K562 (cell line): Measurements from ENCODE around the gene ZG16B. TPM values are rescaled to one million over a fixed set of nuclear protein-coding genes. Genes with fewer than 3 reads are reported as not detected.

Source experiments
- ATAC-seq: fragments of 200-7000 bp; cut with Tn5 transposase; 3 replicates; pipeline ENCODE4 v1.9.1; 2020; ENCODE audit warnings: moderate library complexity
- BruUV-seq: library from RNA; stranded (reverse); fragments of 400-500 nt; replicated peaks from 2 replicates; lab custom pipeline; 2021; lab: Mats Ljungman, UMichigan
- CTCF ChIA-PET: fragments of 300-600 bp; formaldehyde crosslinking; extraction: SDS; loops from one replicate; lab custom pipeline; 2021; ENCODE audit warnings: low intra/inter-chr PET ratio; lab: Yijun Ruan, JAX
- POLR2A ChIA-PET: fragments of 300-600, 350-650 bp; sonication (Branson Sonifier 250); formaldehyde crosslinking; extraction: SDS; loops from one replicate; lab custom pipeline; 2021; ENCODE audit warnings: antibody characterized with exemption, inconsistent platforms; lab: Yijun Ruan, JAX
- DNase-seq, 4 experiments: peaks; one replicate each; pipeline versions ENCODE4 v3.0.0 to v3.0.0-alpha.2; 2011 to 2018; ENCODE audit warnings: low spot score in 3 of 4, mixed read lengths in 3 of 4; ENCODE audit errors: extremely low read depth in 1 of 4
- FAIRE-seq: peaks from 2 replicates; lab custom pipeline; 2011; peaks lifted over from hg19 to GRCh38; lab: Jason Lieb, UNC
- H2AFZ ChIP-seq: 2 replicates; pipeline ENCODE4 v1.6.0; 2011; ENCODE audit warnings: low read depth, low read length, control low read depth, inconsistent platforms
- H3K27ac ChIP-seq: fragments of 200-600 bp; 3 replicates; pipeline ENCODE4 v1.8.0; 2011; ENCODE audit warnings: low read depth, mild to moderate bottlenecking, control low read depth, inconsistent platforms, low read length, moderate library complexity, mixed read lengths; ENCODE audit errors: extremely low read depth
- H3K27me3 ChIP-seq, 2 experiments: fragments of 300-600 bp in 1 of 2; 2 replicates in 1 of 2; 3 replicates in 1 of 2; pipeline versions ENCODE4 v1.6.0 to v1.8.0; 2011; ENCODE audit warnings: inconsistent platforms in 2 of 2, low read length in 2 of 2, mild to moderate bottlenecking in 1 of 2, mixed read lengths in 1 of 2, moderate library complexity in 1 of 2; ENCODE audit not compliant: control insufficient read depth in 2 of 2, insufficient read depth in 2 of 2
- H3K36me3 ChIP-seq: fragments of 300-600 bp; 3 replicates; pipeline ENCODE4 v1.8.0; 2011; ENCODE audit warnings: mild to moderate bottlenecking, low read length, inconsistent platforms; ENCODE audit not compliant: control insufficient read depth, insufficient read depth
- H3K4me1 ChIP-seq, 2 experiments: fragments of 200-600 bp in 1 of 2; replicated peaks in 1 of 2; 2 replicates in 1 of 2; 3 replicates in 1 of 2; pipeline versions ENCODE4 v1.5.1 to v1.8.0; 2011; ENCODE audit warnings: inconsistent platforms in 2 of 2, low read length in 2 of 2, mild to moderate bottlenecking in 1 of 2, mixed read lengths in 1 of 2, moderate library complexity in 1 of 2; ENCODE audit not compliant: control insufficient read depth in 2 of 2, insufficient read depth in 2 of 2
- H3K4me2 ChIP-seq: 2 replicates; pipeline ENCODE4 v1.6.1; 2011; ENCODE audit warnings: low read length, control low read depth, inconsistent platforms, mixed read lengths; ENCODE audit not compliant: insufficient read depth
- H3K4me3 ChIP-seq: fragments of 200-600 bp; sonication (generic), shearing (Covaris generic); 2 replicates; pipeline ENCODE4 v1.5.1; 2016; ENCODE audit warnings: control low read depth, inconsistent platforms
- H3K79me2 ChIP-seq: fragments of 200-600 bp; 3 replicates; pipeline ENCODE4 v1.8.0; 2011; ENCODE audit warnings: low read length, inconsistent platforms; ENCODE audit not compliant: control insufficient read depth, insufficient read depth
- H3K9ac ChIP-seq, 2 experiments: 2 replicates each; pipeline versions ENCODE4 v1.6.0 to v1.6.1; 2011; ENCODE audit warnings: low read depth in 2 of 2, low read length in 2 of 2, control low read depth in 1 of 2, inconsistent platforms in 1 of 2, mild to moderate bottlenecking in 1 of 2, mixed read lengths in 1 of 2; ENCODE audit not compliant: insufficient read depth in 1 of 2
- H3K9me1 ChIP-seq: one replicate; pipeline ENCODE4 v1.6.0; 2011; ENCODE audit warnings: inconsistent platforms, mild to moderate bottlenecking, low read length, moderate library complexity; ENCODE audit not compliant: control insufficient read depth, insufficient read depth
- H3K9me3 ChIP-seq: replicated peaks from 2 replicates; pipeline ENCODE4 v1.5.1; 2011; ENCODE audit warnings: low read depth, low read length, inconsistent platforms; ENCODE audit not compliant: control insufficient read depth, insufficient read depth
- H4K20me1 ChIP-seq: replicated peaks from 2 replicates; pipeline ENCODE4 v1.6.1; 2011; ENCODE audit warnings: low read length, inconsistent platforms, mixed read lengths; ENCODE audit not compliant: control insufficient read depth, insufficient read depth
- ADNP ChIP-seq: fragments of 200-800 bp; sonication (Bioruptor generic); IDR thresholded peaks from 2 replicates; pipeline ENCODE4 v1.6.1; 2016; ENCODE audit warnings: missing genetic modification characterization, missing compliant biosample characterization
- BCOR ChIP-seq: fragments of 450-650 bp; IDR thresholded peaks from 2 replicates; pipeline ENCODE4 v1.6.1; 2016
- KDM1A ChIP-seq, 2 experiments: fragments of 450-650 bp; IDR thresholded peaks; 2 replicates each; pipeline ENCODE4 v1.6.1; 2016; ENCODE audit warnings: mild to moderate bottlenecking in 2 of 2
- MTA3 ChIP-seq: fragments of 450-650 bp; formaldehyde crosslinking; IDR thresholded peaks from 2 replicates; pipeline ENCODE4 v1.6.1; 2017; ENCODE audit warnings: mild to moderate bottlenecking, borderline replicate concordance
- NFIC ChIP-seq: fragments of 450-650 bp; IDR thresholded peaks from 2 replicates; pipeline ENCODE4 v1.6.1; 2017; ENCODE audit warnings: mild to moderate bottlenecking, inconsistent platforms
- POLR2G ChIP-seq: fragments of 200-400 bp; formaldehyde crosslinking; IDR thresholded peaks from 2 replicates; pipeline ENCODE4 v1.6.1; 2017; ENCODE audit warnings: low read depth, mild to moderate bottlenecking, antibody characterized with exemption, low read length, moderate library complexity
- RBM34 ChIP-seq: fragments of 200-400 bp; formaldehyde crosslinking; IDR thresholded peaks from 2 replicates; pipeline ENCODE4 v1.6.1; 2018; ENCODE audit warnings: low read length, borderline replicate concordance; ENCODE audit not compliant: insufficient read depth
- TCF15 ChIP-seq: fragments of 250-450 bp; sonication (Bioruptor Pico); IDR thresholded peaks from 2 replicates; pipeline ENCODE4 v1.8.0; 2022; ENCODE audit warnings: moderate library complexity, mild to moderate bottlenecking, inconsistent platforms
- ZNF436 ChIP-seq: fragments of 250-450, 450-650 bp; sonication (Bioruptor Pico); formaldehyde crosslinking; IDR thresholded peaks from 2 replicates; pipeline ENCODE4 v1.7.0; 2020; ENCODE audit warnings: mild to moderate bottlenecking
- WGBS: fragments of 100-300 bp; shearing (Covaris generic); methylation state at CpG from one replicate; pipeline ENCODE4 v1.1.6; 2016; ENCODE audit warnings: low coverage, mixed read lengths; ENCODE audit not compliant: insufficient coverage; ENCODE audit errors: missing lambda C conversion rate; 5-methylcytosine and 5-hydroxymethylcytosine counted together
- in situ Hi-C: fragments of 300-500 bp; cut with MboI; formaldehyde crosslinking; loops from 4 replicates; pipeline ENCODE4 v1.15.0; 2018; ENCODE audit warnings: inconsistent platforms, mixed read lengths
- intact Hi-C: fragments of 100-400 bp; cut with micrococcal nuclease; formaldehyde crosslinking; loops from 2 replicates; pipeline ENCODE4 v1.14.2; 2022
- polyA plus RNA-seq, 8 experiments: library from polyadenylated mRNA; depleted of rRNA in 4 of 8; stranded (reverse) in 5 of 8; unstranded in 3 of 8; fragments of >200 nt; fragmentation: Nextera tagmentation in 2 of 8; fragmentation: Illumina TruSeq in 1 of 8; extraction: Ambion mirVana in 2 of 8; extraction: Trizol in 1 of 8; gene quantifications; 2 replicates each; pipeline versions ENCODE4 v1.2.1 to v1.2.3, GENCODE V29; 2011 to 2014; ENCODE audit warnings: inconsistent platforms in 1 of 8, missing spikeins in 1 of 8
- total RNA-seq, 7 experiments: library from RNA; depleted of rRNA in 6 of 7; stranded (reverse); fragments of >200 nt in 6 of 7; fragmentation: Illumina TruSeq in 2 of 7; extraction: Trizol in 2 of 7; gene quantifications; 2 replicates each; pipeline versions ENCODE4 v1.2.1 to v1.2.3, GENCODE V29; 2011 to 2021; ENCODE audit warnings: low replicate concordance in 1 of 7

ZG16B gene
- total and polyA plus RNA-seq, 9 of the 15 experiments (the other 6 are each of a cell fraction or from before 2014, with no cell fraction given) = 0.25 to 0.43 (median 0.34) TPM; not detected in 5

- peak overlapping the region; percentile 90 to 99 for H3K9ac ChIP-seq
- peak overlapping the region; percentile 89 for H3K27ac ChIP-seq
- peaks cover 28% of the 10 kb centered on the region for H3K79me2 ChIP-seq
- H3K4me2 ChIP-seq = peak overlapping the region; percentile 90
- CTCF ChIA-PET = no interaction called here
- H3K4me3 ChIP-seq = peak overlapping the region; percentile 82
- no peak overlapping the region for H2AFZ ChIP-seq
- no peaks in the 10 kb centered on the region for H4K20me1 ChIP-seq
- BruUV-seq = no TSS peak
- ATAC-seq (peak; percentile 4; the same call in 2 of the 3 replicates), DNase-seq (peak in 1 of 4 experiments; percentile 45), FAIRE-seq (peak; percentile 48)
- 41% methylated on average over 7 of the region's 10 CpGs for WGBS
- peaks cover 32% of the 10 kb centered on the region; the same call in 2 of the 3 replicates for H3K36me3 ChIP-seq
- intact Hi-C loops (loop anchor here (5.0 kb wide), 1 partner anchor 41 kb away; the partner anchor contains the start of gene ELOB), in situ Hi-C loops (no loop called here)
- peaks cover 8 to 57% of the 10 kb centered on the region in 2 experiments; a peak in 4 of 5 replicates for H3K4me1 ChIP-seq
- H3K9me1 ChIP-seq = no peaks in the 10 kb centered on the region
- H3K27me3 ChIP-seq = no peaks in the 10 kb centered on the region
- POLR2A ChIA-PET = interaction anchor here (1.2 kb wide), 1 partner anchor 136 kb away, joined by 4 read pairs; the partner anchor contains the start of gene KCTD5
- no peaks in the 10 kb centered on the region for H3K9me3 ChIP-seq
- TF ChIP-seq NFIC (0 out of 2 replicates have a peak, but pooled peaks have one; percentile 12), ZNF436 (no peak)
Observed at GRCh38 chr16:2818272-2818876, 11.7 kb upstream of the ZG16B start.

- ATAC-seq (no peak), DNase-seq (no peak), FAIRE-seq (no peak)
- ChIA-PET POLR2A (interaction anchor here (0.6 to 1.2 kb wide), 2 partner anchors 137 to 1874 kb away, joined by 3 to 4 read pairs; partner anchors contain the start of genes KCTD5 and NUDT16L1), CTCF (no interaction called here)
- Histone ChIP-seq H4K20me1 (no peaks in the 10 kb centered on the region), H3K4me3 (no peak overlapping the region), H3K4me2 (no peak overlapping the region), H3K36me3 (peaks cover 32% of the 10 kb centered on the region; the same call in 2 of the 3 replicates), H3K9me3 (no peaks in the 10 kb centered on the region), H3K27me3 (no peaks in the 10 kb centered on the region), H2AFZ (no peak overlapping the region), H3K9me1 (no peaks in the 10 kb centered on the region), H3K4me1 (peaks cover 8 to 57% of the 10 kb centered on the region in 2 experiments; a peak in 4 of 5 replicates), H3K9ac (peak overlapping the region in 1 of 2 experiments; percentile 99; a peak in 2 of 4 replicates), H3K79me2 (peaks cover 28% of the 10 kb centered on the region), H3K27ac (no peak overlapping the region)
- BruUV-seq = no TSS peak
- 0 out of 2 replicates have a peak, but pooled peaks have one; percentile 24 for TF ChIP-seq POLR2G
- peak in 1 of 2 experiments; percentile 58; a peak in 2 of 4 replicates for TF ChIP-seq KDM1A (IDR thresholded peaks at IDR 0.05)
- TF ChIP-seq ADNP (tag) = peak; percentile 62
- no peak for TF ChIP-seq RBM34
- TF ChIP-seq BCOR = peak; percentile 38; the same call in 1 of the 2 replicates
- TF ChIP-seq TCF15 (CRISPR knock-in tag) = no peak
- TF ChIP-seq MTA3 = no peak
- in situ Hi-C loops (no loop called here), intact Hi-C loops (loop anchor here (5.0 kb wide), 1 partner anchor 42 kb away; the partner anchor contains the start of gene ELOB)
- 89% methylated on average over 18 of the region's 18 CpGs for WGBS
Observed at GRCh38 chr16:2819179-2819938, 10.7 kb upstream of the ZG16B start.
